ENCODE results near the gene UPP1. TPM values are rescaled to one million over a fixed set of nuclear protein-coding genes. Genes with fewer than 3 reads are reported as not detected.

Gene UPP1
- polyA plus RNA-seq (2013, experiment 1 of 4) = 15.8 TPM
- polyA plus RNA-seq (2013, experiment 2 of 4) = 11.6 TPM
- polyA plus RNA-seq (2013, experiment 3 of 4) = 12.9 TPM
- 11.8 TPM for polyA plus RNA-seq (2013, experiment 4 of 4)

- Histone ChIP-seq H3K27me3 (ENCODE audit: control insufficient read depth, insufficient read depth, low read length, poor library complexity, severe bottlenecking) (peaks cover 16% of the 10 kb centered on the region), H3K4me1 (ENCODE audit: control insufficient read depth, insufficient read depth, low read length) (peaks cover 14% of the 10 kb centered on the region), H3K9me3 (ENCODE audit: control insufficient read depth, low read length) (no peaks in the 10 kb centered on the region), H3K27ac (ENCODE audit: insufficient read depth, low read depth, low read length, poor library complexity, severe bottlenecking) (peak within 1 kb of the TSS; percentile 64), H3K36me3 (ENCODE audit: control insufficient read depth, insufficient read depth, low read length) (no peaks in the 10 kb centered on the region), H3K4me3 (ENCODE audit: insufficient read depth, low read depth, low read length) (peak within 1 kb of the TSS; percentile 67)
- 0% methylated on average over 96 of the region's 96 CpGs for WGBS, 2 experiments
These were observed at the start of gene UPP1 for GRCh38 chr7:48089046-48090003. UPP1 (plus strand) TSS chr7:48089265; CDS start chr7:48094784, 5,519 bp downstream.

- WGBS, 2 experiments = 91 to 92% methylated on average over 14 of the region's 18 CpGs
- Histone ChIP-seq H3K4me3 (ENCODE audit: insufficient read depth, low read depth, low read length) (no peak overlapping the region), H3K27ac (ENCODE audit: insufficient read depth, low read depth, low read length, poor library complexity, severe bottlenecking) (no peak overlapping the region), H3K36me3 (ENCODE audit: control insufficient read depth, insufficient read depth, low read length) (no peaks in the 10 kb centered on the region), H3K9me3 (ENCODE audit: control insufficient read depth, low read length) (no peaks in the 10 kb centered on the region), H3K4me1 (ENCODE audit: control insufficient read depth, insufficient read depth, low read length) (peaks cover 2% of the 10 kb centered on the region), H3K27me3 (ENCODE audit: control insufficient read depth, insufficient read depth, low read length, poor library complexity, severe bottlenecking) (peaks cover 19% of the 10 kb centered on the region)
These were observed 48.0 kb upstream of the UPP1 start for GRCh38 chr7:48040944-48041652.

DNA sequence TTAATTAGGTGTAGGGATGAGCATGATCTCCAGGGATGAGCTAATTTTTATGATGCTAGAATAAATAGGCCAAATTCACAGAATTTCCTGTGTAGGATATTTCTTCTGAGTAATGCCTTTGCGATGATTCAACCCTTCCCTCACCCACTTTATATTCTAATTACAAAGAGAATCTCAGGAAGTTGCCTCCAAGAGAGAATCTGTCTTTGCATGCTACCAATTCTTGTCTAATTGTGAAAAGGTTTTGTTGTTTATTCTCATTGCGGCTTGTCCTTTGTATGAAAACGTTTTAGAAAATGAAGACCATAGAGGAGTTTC, 47.5 kb upstream of the UPP1 start:
- H3K27ac ChIP-seq (ENCODE audit: insufficient read depth, low read depth, low read length, poor library complexity, severe bottlenecking) = no peak overlapping the region
- no peaks in the 10 kb centered on the region for H3K4me1 ChIP-seq (ENCODE audit: control insufficient read depth, insufficient read depth, low read length)
- peaks cover 14% of the 10 kb centered on the region for H3K27me3 ChIP-seq (ENCODE audit: control insufficient read depth, insufficient read depth, low read length, poor library complexity, severe bottlenecking)
- 66 to 76% methylated on average over 2 to 3 of the region's 3 CpGs for WGBS, 2 experiments
- H3K36me3 ChIP-seq (ENCODE audit: control insufficient read depth, insufficient read depth, low read length) = no peaks in the 10 kb centered on the region
- H3K4me3 ChIP-seq (ENCODE audit: insufficient read depth, low read depth, low read length) = no peak overlapping the region
- H3K9me3 ChIP-seq (ENCODE audit: control insufficient read depth, low read length) = no peaks in the 10 kb centered on the region

DNA sequence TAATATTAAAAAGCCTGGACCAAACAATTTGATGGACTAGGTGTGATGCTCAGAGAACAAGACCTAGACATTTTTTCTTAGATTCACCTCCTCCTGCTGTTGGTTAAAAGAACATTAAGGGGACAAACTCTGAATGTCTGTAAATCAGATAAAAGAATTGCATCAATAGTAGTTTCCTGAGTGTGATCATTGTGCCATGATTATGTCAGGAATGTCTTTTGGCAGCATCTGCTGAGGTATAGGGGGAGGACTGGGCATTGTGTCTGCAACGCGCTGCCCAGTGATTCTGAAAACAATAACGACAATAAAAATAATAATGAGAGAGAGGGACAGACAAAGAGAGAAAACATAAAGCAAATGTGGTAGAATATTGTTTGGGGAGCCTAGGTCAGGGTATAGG, 46.8 kb upstream of the UPP1 start:
- Histone ChIP-seq H3K27ac (ENCODE audit: insufficient read depth, low read depth, low read length, poor library complexity, severe bottlenecking) (no peak overlapping the region), H3K27me3 (ENCODE audit: control insufficient read depth, insufficient read depth, low read length, poor library complexity, severe bottlenecking) (peaks cover 8% of the 10 kb centered on the region), H3K4me3 (ENCODE audit: insufficient read depth, low read depth, low read length) (no peak overlapping the region), H3K9me3 (ENCODE audit: control insufficient read depth, low read length) (no peaks in the 10 kb centered on the region), H3K4me1 (ENCODE audit: control insufficient read depth, insufficient read depth, low read length) (no peaks in the 10 kb centered on the region), H3K36me3 (ENCODE audit: control insufficient read depth, insufficient read depth, low read length) (no peaks in the 10 kb centered on the region)
- 90 to 92% methylated on average over 3 of the region's 3 CpGs for WGBS, 2 experiments

GRCh38 chr7:48042636-48043035, 46.4 kb upstream of the UPP1 start:
- Histone ChIP-seq H3K4me1 (ENCODE audit: control insufficient read depth, insufficient read depth, low read length) (no peaks in the 10 kb centered on the region), H3K36me3 (ENCODE audit: control insufficient read depth, insufficient read depth, low read length) (no peaks in the 10 kb centered on the region), H3K4me3 (ENCODE audit: insufficient read depth, low read depth, low read length) (no peak overlapping the region), H3K27me3 (ENCODE audit: control insufficient read depth, insufficient read depth, low read length, poor library complexity, severe bottlenecking) (peaks cover 4% of the 10 kb centered on the region), H3K27ac (ENCODE audit: insufficient read depth, low read depth, low read length, poor library complexity, severe bottlenecking) (no peak overlapping the region), H3K9me3 (ENCODE audit: control insufficient read depth, low read length) (no peaks in the 10 kb centered on the region)
- 59 to 64% methylated on average over 3 of the region's 3 CpGs for WGBS, 2 experiments

- Histone ChIP-seq H3K36me3 (ENCODE audit: control insufficient read depth, insufficient read depth, low read length) (no peaks in the 10 kb centered on the region), H3K4me1 (ENCODE audit: control insufficient read depth, insufficient read depth, low read length) (no peaks in the 10 kb centered on the region), H3K9me3 (ENCODE audit: control insufficient read depth, low read length) (no peaks in the 10 kb centered on the region), H3K27ac (ENCODE audit: insufficient read depth, low read depth, low read length, poor library complexity, severe bottlenecking) (no peak overlapping the region), H3K4me3 (ENCODE audit: insufficient read depth, low read depth, low read length) (no peak overlapping the region), H3K27me3 (ENCODE audit: control insufficient read depth, insufficient read depth, low read length, poor library complexity, severe bottlenecking) (no peaks in the 10 kb centered on the region)
- WGBS, 2 experiments = 82 to 85% methylated on average over 9 of the region's 9 CpGs
These were observed 43.8 kb upstream of the UPP1 start for GRCh38 chr7:48045195-48045765.

- 83 to 84% methylated on average over 14 of the region's 14 CpGs for WGBS, 2 experiments
- H3K27ac ChIP-seq (ENCODE audit: insufficient read depth, low read depth, low read length, poor library complexity, severe bottlenecking) = no peak overlapping the region
- no peak overlapping the region for H3K4me3 ChIP-seq (ENCODE audit: insufficient read depth, low read depth, low read length)
- no peaks in the 10 kb centered on the region for H3K27me3 ChIP-seq (ENCODE audit: control insufficient read depth, insufficient read depth, low read length, poor library complexity, severe bottlenecking)
- no peaks in the 10 kb centered on the region for H3K9me3 ChIP-seq (ENCODE audit: control insufficient read depth, low read length)
- H3K36me3 ChIP-seq (ENCODE audit: control insufficient read depth, insufficient read depth, low read length) = no peaks in the 10 kb centered on the region
- no peaks in the 10 kb centered on the region for H3K4me1 ChIP-seq (ENCODE audit: control insufficient read depth, insufficient read depth, low read length)
These were observed 42.6 kb upstream of the UPP1 start for GRCh38 chr7:48046458-48046857.

- Histone ChIP-seq H3K9me3 (ENCODE audit: control insufficient read depth, low read length) (no peaks in the 10 kb centered on the region), H3K4me1 (ENCODE audit: control insufficient read depth, insufficient read depth, low read length) (no peaks in the 10 kb centered on the region), H3K36me3 (ENCODE audit: control insufficient read depth, insufficient read depth, low read length) (no peaks in the 10 kb centered on the region), H3K4me3 (ENCODE audit: insufficient read depth, low read depth, low read length) (no peak overlapping the region), H3K27me3 (ENCODE audit: control insufficient read depth, insufficient read depth, low read length, poor library complexity, severe bottlenecking) (no peaks in the 10 kb centered on the region), H3K27ac (ENCODE audit: insufficient read depth, low read depth, low read length, poor library complexity, severe bottlenecking) (no peak overlapping the region)
- WGBS, 2 experiments = 95 to 96% methylated on average over 8 of the region's 8 CpGs
These were observed 41.0 kb upstream of the UPP1 start for GRCh38 chr7:48048113-48048512.

- Histone ChIP-seq H3K9me3 (ENCODE audit: control insufficient read depth, low read length) (no peaks in the 10 kb centered on the region), H3K4me1 (ENCODE audit: control insufficient read depth, insufficient read depth, low read length) (no peaks in the 10 kb centered on the region), H3K27ac (ENCODE audit: insufficient read depth, low read depth, low read length, poor library complexity, severe bottlenecking) (no peak overlapping the region), H3K36me3 (ENCODE audit: control insufficient read depth, insufficient read depth, low read length) (no peaks in the 10 kb centered on the region), H3K4me3 (ENCODE audit: insufficient read depth, low read depth, low read length) (no peak overlapping the region), H3K27me3 (ENCODE audit: control insufficient read depth, insufficient read depth, low read length, poor library complexity, severe bottlenecking) (no peaks in the 10 kb centered on the region)
- WGBS, 2 experiments = 91 to 92% methylated on average over 8 of the region's 8 CpGs
These were observed 39.2 kb upstream of the UPP1 start for GRCh38 chr7:48049850-48050249.

- H3K4me3 ChIP-seq (ENCODE audit: insufficient read depth, low read depth, low read length) = no peak overlapping the region
- 88 to 94% methylated on average over 7 to 8 of the region's 8 CpGs for WGBS, 2 experiments
These were observed 36.3 kb upstream of the UPP1 start for GRCh38 chr7:48052748-48053147.

More at GRCh38 chr7:48052748-48053147, 36.3 kb upstream of the UPP1 start:
- Histone ChIP-seq H3K27ac (ENCODE audit: insufficient read depth, low read depth, low read length, poor library complexity, severe bottlenecking) (no peak overlapping the region), H3K27me3 (ENCODE audit: control insufficient read depth, insufficient read depth, low read length, poor library complexity, severe bottlenecking) (no peaks in the 10 kb centered on the region), H3K36me3 (ENCODE audit: control insufficient read depth, insufficient read depth, low read length) (no peaks in the 10 kb centered on the region), H3K4me1 (ENCODE audit: control insufficient read depth, insufficient read depth, low read length) (no peaks in the 10 kb centered on the region), H3K9me3 (ENCODE audit: control insufficient read depth, low read length) (no peaks in the 10 kb centered on the region)

All from ectodermal cell (in vitro differentiated cells).